SK-N-MC (cell line): ENCODE results near the gene OR2T27.
"Not testable (repeated sequence)": the region's sequence is repeated elsewhere in the genome, so short reads cannot be mapped to it uniquely, and the experiment has no call there.

Source experiments
- DNase-seq: peaks from one replicate; pipeline ENCODE4 v3.0.0-alpha.2; 2011; ENCODE audit warnings: low read depth, low spot score
- H3K27ac ChIP-seq: fragments of 200-600 bp; sonication (generic); 2 replicates; pipeline ENCODE4 v1.5.1; 2016; ENCODE audit warnings: mixed run types
- H3K36me3 ChIP-seq: fragments of 200-600 bp; sonication (generic); 2 replicates; pipeline ENCODE4 v1.6.1; 2017; ENCODE audit warnings: antibody characterized with exemption, low read length, mixed read lengths; ENCODE audit not compliant: insufficient read depth
- H3K4me3 ChIP-seq: fragments of 200-600 bp; sonication (generic); 2 replicates; pipeline ENCODE4 v1.5.1; 2016
- H3K9ac ChIP-seq: fragments of 200-600 bp; sonication (generic); 2 replicates; pipeline ENCODE4 v1.8.0; 2017; ENCODE audit warnings: mixed run types, mixed read lengths; ENCODE audit not compliant: insufficient read length
- H3K9me3 ChIP-seq: fragments of 200-600 bp; sonication (generic); 2 replicates; pipeline ENCODE4 v1.6.1; 2017; ENCODE audit warnings: low read depth, mild to moderate bottlenecking, antibody characterized with exemption, low read length, moderate library complexity, mixed read lengths
- EZH2 ChIP-seq: fragments of 200-600 bp; sonication (generic); IDR thresholded peaks from one replicate; pipeline ENCODE4 v1.6.1; 2017; ENCODE audit warnings: antibody characterized with exemption
- FOXP2 ChIP-seq: optimal IDR thresholded peaks from 2 replicates; pipeline ENCODE3; 2011; ENCODE audit warnings: mild to moderate bottlenecking, moderate library complexity; ENCODE audit not compliant: insufficient read depth; ENCODE audit errors: extremely low read length, control extremely low read depth
- POLR2AphosphoS5 ChIP-seq: IDR thresholded peaks from 2 replicates; pipeline ENCODE4 v1.6.1; 2012; ENCODE audit warnings: mild to moderate bottlenecking, low read depth, low read length, borderline replicate concordance

Gene OR2T27

GRCh38 chr1:248639652-248640051 lies 15.7 kb downstream of the OR2T27 start:
- not testable (repeated sequence) for H3K27ac ChIP-seq, H3K9ac ChIP-seq, H3K9me3 ChIP-seq, H3K36me3 ChIP-seq, DNase-seq, H3K4me3 ChIP-seq

- not testable (repeated sequence) for H3K4me3 ChIP-seq, H3K36me3 ChIP-seq, H3K9me3 ChIP-seq, H3K27ac ChIP-seq, H3K9ac ChIP-seq, DNase-seq
Observed at GRCh38 chr1:248636612-248637011, 18.7 kb downstream of the OR2T27 start.

- not testable (repeated sequence) for H3K36me3 ChIP-seq, H3K9ac ChIP-seq, H3K27ac ChIP-seq, H3K4me3 ChIP-seq, DNase-seq, H3K9me3 ChIP-seq
Observed at GRCh38 chr1:248634991-248635390, 20.3 kb downstream of the OR2T27 start, which contains the start of gene OR2T11. Gene OR2T11 (minus strand): TSS chr1:248635091. CDS start chr1:248627128, 7,963 bp downstream.

GRCh38 chr1:248631354-248632008 lies 23.8 kb downstream of the OR2T27 start:
- no peaks in the 10 kb centered on the region for H3K36me3 ChIP-seq
- no peak overlapping the region for H3K9ac ChIP-seq
- no peak for DNase-seq
- no peak overlapping the region for H3K4me3 ChIP-seq
- TF ChIP-seq FOXP2 (no peak), POLR2AphosphoS5 (no peak), EZH2 (no peak)
- no peaks in the 10 kb centered on the region for H3K9me3 ChIP-seq
- H3K27ac ChIP-seq: no peak overlapping the region

GRCh38 chr1:248630551-248630950 lies 24.8 kb downstream of the OR2T27 start:
- no peaks in the 10 kb centered on the region for H3K36me3 ChIP-seq
- TF ChIP-seq EZH2 (no peak), POLR2AphosphoS5 (no peak), FOXP2 (no peak)
- no peak for DNase-seq
- no peak overlapping the region for H3K27ac ChIP-seq
- H3K4me3 ChIP-seq: no peak overlapping the region
- H3K9ac ChIP-seq: no peak overlapping the region
- H3K9me3 ChIP-seq: no peaks in the 10 kb centered on the region

DNA sequence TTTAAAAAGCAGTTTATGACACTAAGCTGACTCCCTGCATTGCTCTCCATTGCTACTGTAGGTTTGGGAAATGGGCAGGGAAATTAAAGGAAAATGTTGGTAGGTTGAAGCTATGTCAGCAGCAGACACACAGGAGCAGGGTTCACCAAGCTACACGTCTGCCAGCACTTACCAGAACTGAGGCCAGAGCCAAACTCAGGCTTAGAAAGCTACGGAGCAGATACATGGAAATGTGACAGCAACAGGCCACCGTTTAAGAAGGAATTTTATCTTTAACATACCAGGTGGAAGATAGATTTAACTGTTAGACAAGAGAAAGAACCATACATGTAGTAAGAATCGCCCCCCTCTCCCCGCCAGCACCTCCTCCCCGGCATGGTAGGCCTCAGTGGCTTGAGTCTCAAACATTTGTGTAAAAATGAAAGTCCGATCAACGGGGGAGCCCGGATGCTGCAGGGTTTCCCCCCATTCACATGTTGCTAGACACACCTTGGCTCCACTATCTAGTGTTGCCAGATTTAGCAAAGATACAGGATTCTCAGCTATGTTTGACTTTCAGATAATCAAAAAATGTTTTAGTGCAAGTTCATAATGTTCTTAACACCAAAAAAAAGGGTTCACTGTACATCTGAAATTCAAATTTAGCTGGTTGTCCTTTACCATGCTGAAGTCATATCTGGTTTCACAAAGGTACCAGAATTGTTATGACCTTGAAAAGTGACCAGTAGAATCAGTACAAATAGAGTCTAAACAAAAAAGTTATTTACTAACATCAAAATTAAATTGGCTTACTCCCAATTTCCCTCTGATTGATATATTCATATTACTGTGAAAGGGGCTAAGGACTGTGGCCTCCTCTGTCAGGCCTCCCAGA lies 27.1 kb downstream of the OR2T27 start:
- H3K9me3 ChIP-seq: no peaks in the 10 kb centered on the region
- H3K27ac ChIP-seq: no peak overlapping the region
- TF ChIP-seq POLR2AphosphoS5: no peak
- TF ChIP-seq FOXP2: no peak
- TF ChIP-seq EZH2: no peak
- H3K36me3 ChIP-seq: no peaks in the 10 kb centered on the region
- DNase-seq: no peak
- H3K4me3 ChIP-seq: no peak overlapping the region
- no peak overlapping the region for H3K9ac ChIP-seq

DNA sequence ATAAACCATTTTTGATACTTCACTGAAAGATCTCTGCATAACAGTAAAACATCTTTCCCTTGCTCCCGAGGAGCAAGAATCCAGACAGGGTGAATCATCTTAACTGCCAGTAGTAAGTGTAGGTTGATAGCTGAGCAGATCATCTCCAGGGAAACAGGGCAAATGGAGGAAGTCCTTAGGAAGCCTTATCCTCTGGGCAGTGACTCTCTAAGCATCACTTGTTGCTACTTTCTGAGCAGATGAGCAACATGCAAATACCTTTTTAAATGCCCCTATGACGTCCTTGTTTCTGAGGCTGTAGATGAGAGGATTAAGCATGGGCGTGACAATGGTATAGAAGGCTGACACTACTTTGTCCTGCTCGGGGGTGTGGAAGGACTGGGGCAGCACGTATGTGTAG lies 29.4 kb downstream of the OR2T27 start:
- H3K36me3 ChIP-seq: no peaks in the 10 kb centered on the region

DNA sequence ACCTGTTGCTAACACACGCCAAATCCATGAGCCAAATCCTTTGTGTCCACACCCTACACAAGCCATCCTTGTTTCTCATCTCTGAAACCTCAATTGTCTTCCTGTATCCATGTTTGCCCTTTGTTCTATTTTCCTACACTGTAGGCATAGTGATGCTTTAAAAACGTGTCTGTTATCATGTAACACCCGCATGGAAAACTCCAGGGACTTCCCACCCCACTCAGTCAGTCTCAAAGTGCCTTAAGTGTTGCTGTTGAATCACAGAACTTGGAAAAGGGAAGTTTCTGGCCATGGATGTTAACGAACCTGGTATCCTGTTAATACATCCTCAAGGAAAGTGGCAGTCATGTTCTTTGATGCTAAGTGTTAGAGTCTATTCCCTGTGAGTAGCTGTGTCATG lies 30.2 kb downstream of the OR2T27 start:
- no peak for TF ChIP-seq POLR2AphosphoS5
- TF ChIP-seq FOXP2: no peak
- no peak for TF ChIP-seq EZH2
- Histone ChIP-seq H3K27ac (no peak overlapping the region), H3K4me3 (no peak overlapping the region), H3K9ac (no peak overlapping the region), H3K9me3 (no peaks in the 10 kb centered on the region), H3K36me3 (no peaks in the 10 kb centered on the region)
- no peak for DNase-seq

More for the DNA sequence above, 29.4 kb downstream of the OR2T27 start:
- Histone ChIP-seq H3K4me3 (no peak overlapping the region), H3K9me3 (no peaks in the 10 kb centered on the region), H3K9ac (no peak overlapping the region), H3K27ac (no peak overlapping the region)
- TF ChIP-seq EZH2: no peak
- TF ChIP-seq POLR2AphosphoS5: no peak
- TF ChIP-seq FOXP2: no peak
- DNase-seq: no peak

GRCh38 chr1:248622570-248623001 lies 32.7 kb downstream of the OR2T27 start:
- DNase-seq: no peak
- H3K4me3 ChIP-seq: no peak overlapping the region
- H3K9me3 ChIP-seq: no peaks in the 10 kb centered on the region
- H3K9ac ChIP-seq: no peak overlapping the region
- H3K27ac ChIP-seq: no peak overlapping the region
- H3K36me3 ChIP-seq: no peaks in the 10 kb centered on the region
- TF ChIP-seq POLR2AphosphoS5 (no peak), EZH2 (no peak), FOXP2 (no peak)

DNA sequence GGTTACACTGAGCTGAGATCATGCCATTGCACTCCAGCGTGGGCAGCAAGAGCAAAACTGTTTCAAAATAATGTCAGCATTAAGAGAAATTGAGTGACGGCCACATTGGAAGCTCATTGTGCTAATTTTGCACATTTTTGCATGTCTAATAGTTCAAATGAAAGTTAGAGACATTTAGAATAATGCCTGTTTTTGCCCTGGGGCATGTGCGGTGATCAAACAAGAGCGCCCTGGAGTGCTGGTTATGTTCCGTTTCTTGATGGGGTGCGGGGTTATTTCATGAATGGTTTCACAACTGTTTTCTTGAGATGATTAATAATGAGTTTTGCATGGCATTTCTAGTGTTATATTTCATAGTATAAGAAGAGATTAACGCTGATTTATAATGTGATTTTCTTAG lies 33.6 kb downstream of the OR2T27 start:
- peak overlapping the region; percentile 33 for H3K4me3 ChIP-seq
- H3K27ac ChIP-seq: no peak overlapping the region; the same call in 1 of the 2 replicates
- no peak for TF ChIP-seq POLR2AphosphoS5
- TF ChIP-seq EZH2: no peak
- no peak for TF ChIP-seq FOXP2
- no peaks in the 10 kb centered on the region for H3K9me3 ChIP-seq
- peak overlapping the region; percentile 19 for H3K9ac ChIP-seq
- no peak for DNase-seq
- no peaks in the 10 kb centered on the region for H3K36me3 ChIP-seq
